Omental fat pad (tissue), 4 donors: Measurements from ENCODE around the gene OSBP2. TPM values are rescaled to one million over a fixed set of nuclear protein-coding genes. Genes with fewer than 3 reads are reported as not detected.

Experiments
- ATAC-seq: fragments of 150-250 bp; one replicate; pipeline ENCODE4 v1.9.1; 2016; ENCODE audit warnings: mild to moderate bottlenecking, moderate library complexity; ENCODE audit not compliant: low FRiP score
- DNase-seq: peaks from one replicate; pipeline ENCODE4 v3.0.0-alpha.2; 2019; ENCODE audit warnings: low spot score
- CTCF ChIP-seq, 3 donors: fragments of 450-650 bp; IDR thresholded peaks; one replicate each; pipeline ENCODE4 v1.5.1; 2016 to 2017; ENCODE audit warnings: antibody characterized with exemption in 3 of 3, mild to moderate bottlenecking in 3 of 3, moderate library complexity in 2 of 3
- total RNA-seq, 4 donors: library from RNA; depleted of rRNA; stranded (reverse); fragments of >200 nt; gene quantifications; one replicate each; pipeline ENCODE4 v1.1.0, GENCODE V29; 2016

The OSBP2 gene
- total RNA-seq, 4 donors from 2014 or later: 1.3 to 7.4 (median 4.4) TPM

- no peak for ATAC-seq
- DNase-seq: no peak
- no peak for TF ChIP-seq CTCF (IDR thresholded peaks at IDR 0.05)
Measured at GRCh38 chr22:30806391-30806861, 111.8 kb downstream of the OSBP2 start.

GRCh38 chr22:30809086-30809485, 114.4 kb downstream of the OSBP2 start:
- no peak for DNase-seq
- ATAC-seq: no peak
- TF ChIP-seq CTCF (IDR thresholded peaks at IDR 0.05): no peak

- DNase-seq (no peak), ATAC-seq (no peak)
- no peak for TF ChIP-seq CTCF (IDR thresholded peaks at IDR 0.05)
Measured at GRCh38 chr22:30810105-30810504, 115.4 kb downstream of the OSBP2 start.

- TF ChIP-seq CTCF (IDR thresholded peaks at IDR 0.05): no peak
- ATAC-seq (no peak), DNase-seq (no peak)
Measured at GRCh38 chr22:30813936-30814335, 119.3 kb downstream of the OSBP2 start.

GRCh38 chr22:30816413-30816812, 121.7 kb downstream of the OSBP2 start:
- no peak for ATAC-seq
- DNase-seq: no peak
- TF ChIP-seq CTCF (IDR thresholded peaks at IDR 0.05): no peak

GRCh38 chr22:30821381-30821780, 126.7 kb downstream of the OSBP2 start:
- ATAC-seq: no peak
- no peak for DNase-seq
- TF ChIP-seq CTCF (IDR thresholded peaks at IDR 0.05): no peak

GRCh38 chr22:30821863-30822215, 127.2 kb downstream of the OSBP2 start:
- DNase-seq (no peak), ATAC-seq (no peak)
- no peak for TF ChIP-seq CTCF (IDR thresholded peaks at IDR 0.05)
